GM18868 (cell line): ENCODE data around the gene CSRP2.

Experiments used
- ATAC-seq: cut with Tn5 transposase; IDR thresholded peaks from one replicate; pipeline ENCODE4 v1.9.1; 2021; ENCODE audit warnings: mild to moderate bottlenecking, moderate library complexity; ENCODE audit not compliant: unreplicated experiment

Gene CSRP2

DNA sequence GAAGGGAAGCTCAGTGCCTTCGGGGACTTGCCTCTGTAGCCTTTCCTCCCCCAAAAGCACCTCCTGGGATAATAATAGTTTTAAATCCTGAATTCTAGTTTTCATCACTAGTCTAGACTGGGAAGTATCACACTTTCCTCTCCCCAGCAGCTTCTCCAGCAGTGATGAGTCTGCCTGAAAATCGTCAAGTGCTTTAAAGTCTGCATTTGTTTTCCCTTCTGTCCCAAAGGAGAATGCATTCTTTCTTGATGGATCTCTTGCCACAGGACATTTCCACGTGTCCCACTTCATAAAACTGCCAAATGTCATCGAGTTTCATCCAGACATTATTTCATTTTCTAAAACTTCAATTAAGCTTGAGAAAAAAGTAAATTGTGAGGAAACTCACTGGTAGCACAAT lies 15.0 kb downstream of the CSRP2 start:
- no peak for ATAC-seq

GRCh38 chr12:76863005-76863670 lies 15.7 kb downstream of the CSRP2 start:
- no peak for ATAC-seq

DNA sequence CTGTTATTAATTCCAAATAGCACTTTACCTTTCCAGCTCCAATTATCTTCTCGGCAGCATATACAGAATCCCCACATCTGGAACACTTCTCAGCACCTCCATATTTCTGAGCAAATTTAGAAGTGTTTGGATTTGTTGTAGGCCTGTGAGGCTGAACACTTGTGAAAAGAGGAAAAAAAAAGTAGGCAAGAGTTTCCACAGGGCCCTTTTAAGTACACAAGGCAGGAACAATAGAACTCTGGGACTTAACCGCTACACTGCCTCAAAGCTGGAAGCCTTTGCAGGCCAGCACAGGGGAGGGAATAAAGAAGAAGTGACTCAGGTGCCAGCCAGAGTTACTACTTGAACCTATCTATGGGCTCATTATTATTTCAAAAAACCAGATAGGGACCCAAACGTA lies 18.6 kb downstream of the CSRP2 start:
- no peak for ATAC-seq

DNA sequence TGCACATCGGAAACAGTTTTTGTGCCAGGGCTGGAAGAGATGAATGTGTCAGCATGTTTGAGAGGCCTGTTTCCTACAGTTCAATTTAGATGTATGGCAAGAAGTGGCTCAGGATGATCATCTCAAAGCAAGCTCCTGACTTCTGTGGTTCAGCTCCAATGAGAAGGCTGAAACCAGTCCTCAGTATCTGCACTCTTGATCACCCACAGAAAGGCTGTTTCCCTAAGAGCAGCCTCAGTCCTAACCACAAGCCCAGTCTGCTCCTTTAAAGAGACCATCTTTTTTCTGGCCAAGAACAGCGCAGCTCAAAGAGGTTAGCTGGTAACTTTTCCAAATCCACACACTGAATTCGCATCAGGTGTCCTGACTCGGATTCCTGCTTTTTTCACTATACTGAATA lies 19.2 kb downstream of the CSRP2 start:
- ATAC-seq: no peak

GRCh38 chr12:76856018-76856644 lies 22.7 kb downstream of the CSRP2 start:
- no peak for ATAC-seq

DNA sequence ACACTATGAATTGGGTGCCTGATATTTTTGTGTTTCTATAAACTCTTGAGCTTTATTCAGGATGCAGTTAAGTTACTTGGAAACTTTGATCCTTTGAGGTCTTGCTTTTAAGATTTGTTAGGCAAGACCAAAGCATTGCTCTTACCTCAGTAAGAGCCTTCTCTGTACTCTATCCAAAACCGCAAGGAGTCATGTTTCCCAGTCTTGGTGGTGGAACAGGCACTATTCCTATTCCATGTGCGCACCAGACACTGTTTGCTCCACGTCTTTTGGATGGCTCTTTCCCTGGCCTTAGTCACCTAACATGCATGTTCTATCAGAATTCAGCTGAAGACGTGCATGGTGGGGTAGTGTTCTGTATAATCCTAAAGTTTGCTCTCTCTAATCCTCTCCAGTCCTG lies 23.5 kb downstream of the CSRP2 start:
- ATAC-seq: no peak

DNA sequence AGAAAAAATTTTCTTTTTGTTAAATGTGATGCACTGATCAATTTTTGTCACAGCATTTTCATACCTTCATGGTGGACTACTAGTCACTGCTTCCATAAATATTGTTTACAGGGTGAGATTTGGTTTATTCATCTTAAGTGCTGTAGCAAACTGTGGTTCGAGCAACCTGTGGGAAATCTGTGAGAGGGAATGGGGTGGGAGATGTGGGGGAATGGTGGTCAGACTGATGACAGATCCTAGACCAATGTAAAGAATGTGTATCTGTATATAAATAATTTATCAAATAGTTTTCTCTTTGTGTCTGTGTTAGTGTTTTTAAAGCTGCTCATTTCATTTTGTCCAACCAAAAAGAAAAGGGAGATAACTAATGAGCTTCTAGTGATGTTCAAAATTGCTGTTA lies 26.7 kb downstream of the CSRP2 start:
- ATAC-seq: no peak

DNA sequence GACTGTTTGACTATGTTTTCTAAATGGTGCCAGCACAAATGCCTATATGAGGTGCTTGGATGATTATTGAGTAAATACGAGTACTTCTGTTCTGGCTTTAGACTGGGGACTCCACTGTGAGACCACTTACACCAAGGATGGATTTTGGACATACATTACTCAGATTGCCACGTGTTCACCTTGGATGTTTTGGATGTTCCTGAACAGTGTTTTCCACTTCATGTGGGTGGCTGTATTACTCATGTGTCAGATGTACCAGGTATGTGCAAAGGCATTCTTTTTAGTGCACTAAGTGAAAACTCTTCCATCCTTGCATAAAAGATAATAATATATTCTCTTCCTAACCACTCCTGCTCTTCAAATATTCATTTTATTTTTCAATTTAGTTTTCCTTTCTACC lies 30.7 kb downstream of the CSRP2 start:
- ATAC-seq: no peak

DNA sequence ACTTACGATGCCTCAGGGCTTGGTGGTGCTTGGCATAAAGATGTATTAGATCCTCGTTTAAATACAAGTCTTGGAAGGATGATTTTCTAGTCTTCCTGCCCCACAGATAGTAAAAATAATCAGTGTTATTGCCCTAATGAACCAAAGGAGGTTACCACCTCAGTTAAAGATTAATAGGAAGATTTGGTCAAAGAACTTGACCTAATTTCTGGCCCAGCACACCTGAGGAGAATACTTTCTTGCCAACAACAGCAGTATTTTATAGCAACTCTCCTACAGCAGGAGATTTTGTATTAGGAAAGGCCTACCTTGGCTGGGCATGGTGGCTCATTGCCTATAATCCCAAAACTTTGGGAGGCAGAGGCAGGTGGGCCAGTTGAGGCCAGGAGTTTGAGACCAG lies 31.6 kb downstream of the CSRP2 start:
- ATAC-seq: no peak

DNA sequence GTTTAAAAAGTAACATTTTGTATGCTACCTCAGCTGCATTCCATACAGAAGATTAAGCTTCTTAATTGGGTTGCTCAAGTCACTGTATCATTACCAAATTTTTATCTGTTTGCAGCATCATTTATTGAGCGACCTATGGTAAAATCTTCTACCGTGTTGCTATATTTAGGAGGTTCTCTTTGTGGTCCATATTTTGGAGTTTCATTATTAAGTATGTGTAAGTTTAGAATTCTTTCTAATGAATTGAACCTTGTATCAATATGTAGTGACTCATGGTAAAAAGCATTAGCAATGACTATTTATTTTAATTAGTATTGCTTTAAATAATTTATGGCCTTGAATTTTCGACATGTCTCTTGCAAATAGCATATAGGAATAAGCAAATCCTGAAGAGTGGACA lies 42.2 kb downstream of the CSRP2 start:
- ATAC-seq: no peak

DNA sequence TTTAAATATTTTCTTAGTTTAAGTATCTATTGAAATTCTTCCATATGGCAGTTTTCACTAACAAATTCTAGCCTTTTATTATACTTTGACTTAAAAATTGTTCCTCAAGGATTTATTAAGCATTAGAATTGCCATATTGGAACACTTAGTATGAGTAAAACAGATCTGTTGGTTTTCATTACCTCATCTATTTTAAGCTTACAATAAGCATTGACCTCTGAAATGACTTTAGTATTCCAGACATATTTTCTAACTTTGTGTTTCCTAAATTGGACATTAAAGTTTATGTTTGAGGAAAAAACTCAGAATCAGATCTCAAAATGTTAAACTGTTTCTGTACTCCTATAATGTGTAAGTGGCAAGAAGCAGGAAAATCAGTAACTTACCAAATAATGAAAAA lies 48.4 kb downstream of the CSRP2 start:
- ATAC-seq: no peak

GRCh38 chr12:76820888-76821482 lies 57.8 kb downstream of the CSRP2 start:
- no peak for ATAC-seq

DNA sequence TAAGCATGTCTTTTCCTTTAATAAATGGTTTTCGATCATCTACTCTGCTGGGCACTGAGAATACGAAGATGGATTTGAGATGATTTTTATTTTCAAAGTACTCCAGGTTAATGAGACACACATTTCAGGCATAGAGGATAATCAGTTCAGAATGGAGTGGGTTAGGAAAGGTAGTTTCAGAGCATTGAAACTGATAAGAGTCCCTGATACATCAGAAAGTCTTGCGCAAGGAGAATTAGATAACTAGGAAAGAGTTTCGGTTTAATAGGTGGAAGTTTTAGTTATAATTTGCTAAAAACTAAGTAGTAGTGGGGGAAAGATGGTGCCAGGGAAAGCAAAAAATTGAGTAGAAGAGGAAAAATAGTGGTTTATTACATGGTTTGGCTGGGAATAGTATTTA lies 64.8 kb downstream of the CSRP2 start:
- no peak for ATAC-seq

DNA sequence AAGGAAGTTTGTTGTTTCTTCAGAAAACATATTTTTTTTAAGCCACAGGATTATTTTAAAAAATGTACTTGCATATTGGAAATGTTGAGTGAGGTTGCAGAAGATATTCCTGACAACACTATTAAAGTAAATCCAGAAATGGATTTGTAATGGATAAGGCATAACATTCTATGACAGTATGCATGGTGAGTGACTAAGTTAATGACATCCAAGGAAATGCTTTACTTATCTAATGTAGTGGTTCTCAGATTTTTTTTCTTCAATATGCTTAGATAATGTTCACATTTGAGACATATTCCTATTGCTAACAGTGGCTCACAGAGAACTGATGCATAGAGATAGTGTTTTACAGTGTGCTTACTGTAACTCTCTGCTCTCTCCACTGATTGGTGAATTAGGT lies 65.6 kb downstream of the CSRP2 start:
- no peak for ATAC-seq

- ATAC-seq: no peak
Observed at GRCh38 chr12:76811976-76812375, 66.8 kb downstream of the CSRP2 start.

GRCh38 chr12:76810671-76811419 lies 68.0 kb downstream of the CSRP2 start:
- no peak for ATAC-seq
